Measurements from ENCODE around the gene BBS4. TPM values are rescaled to one million over a fixed set of nuclear protein-coding genes. Genes with fewer than 3 reads are reported as not detected.

Gene BBS4
- polyA plus RNA-seq, 1 donor (not counting 4 experiments of a cell fraction or from before 2014, with no cell fraction given), result 16.5 TPM

GRCh38 chr15:72786676-72787345 is 100.8 kb downstream of the BBS4 start:
- Histone ChIP-seq H3K27me3 (ENCODE audit: control insufficient read depth, extremely low read depth, insufficient read depth, low read length) (no peaks in the 10 kb centered on the region), H3K36me3 (ENCODE audit: control insufficient read depth in 2 of 2, extremely low read depth in 1 of 2, insufficient read depth in 2 of 2, low read length in 2 of 2) (no peaks in the 10 kb centered on the region), H3K4me3 (ENCODE audit: control insufficient read depth in 2 of 3, extremely low read depth in 1 of 3, insufficient read depth in 2 of 3, low read depth in 1 of 3, low read length in 3 of 3) (no peak overlapping the region), H2AFZ (ENCODE audit: control insufficient read depth, low read length) (no peak overlapping the region), H3K9me1 (ENCODE audit: control insufficient read depth, extremely low read depth, insufficient read depth, low read length) (no peaks in the 10 kb centered on the region), H3K9ac (ENCODE audit: control insufficient read depth, extremely low read depth, insufficient read depth, low read length) (no peak overlapping the region), H3K27ac (ENCODE audit: control insufficient read depth, insufficient read depth, low read length) (no peak overlapping the region), H4K20me1 (ENCODE audit: control insufficient read depth, extremely low read depth, insufficient read depth, low read length) (no peaks in the 10 kb centered on the region), H3K9me3 (ENCODE audit: control insufficient read depth, low read depth, low read length) (no peaks in the 10 kb centered on the region), H3K79me2 (ENCODE audit: control insufficient read depth, insufficient read depth, low read length) (peaks cover 17% of the 10 kb centered on the region), H3K4me1 (ENCODE audit: control insufficient read depth, extremely low read depth, insufficient read depth, low read length) (peaks cover 10% of the 10 kb centered on the region), H3K4me2 (ENCODE audit: control insufficient read depth, extremely low read depth, insufficient read depth, low read depth, low read length) (no peak overlapping the region)
- FAIRE-seq (no peak), DNase-seq (ENCODE audit: low read depth, low spot score) (no peak)
- dilution Hi-C loops (cut with MboI; ENCODE audit: extremely low pct_ligation_motif_present, low sequenced_read_pairs), result no loop called here
- TF ChIP-seq EZH2 (IDR thresholded peaks at IDR 0.05; ENCODE audit: low read length) (no peak), CTCF (optimal IDR thresholded peaks at IDR 0.05 in 1 of 3, IDR thresholded peaks at IDR 0.05 in 1 of 3, conservative IDR thresholded peaks at IDR 0.05 in 1 of 3; ENCODE audit: extremely low read depth in 1 of 3, insufficient read depth in 2 of 3, low read length in 3 of 3) (no peak)

GRCh38 chr15:72787526-72787925 is 101.5 kb downstream of the BBS4 start:
- no peak for FAIRE-seq
- H3K36me3 ChIP-seq (ENCODE audit: control insufficient read depth in 2 of 2, extremely low read depth in 1 of 2, insufficient read depth in 2 of 2, low read length in 2 of 2), result no peaks in the 10 kb centered on the region
- no peak for TF ChIP-seq EZH2 (IDR thresholded peaks at IDR 0.05; ENCODE audit: low read length)
- no peak for TF ChIP-seq CTCF (optimal IDR thresholded peaks at IDR 0.05 in 1 of 3, IDR thresholded peaks at IDR 0.05 in 1 of 3, conservative IDR thresholded peaks at IDR 0.05 in 1 of 3; ENCODE audit: extremely low read depth in 1 of 3, insufficient read depth in 2 of 3, low read length in 3 of 3)

More at GRCh38 chr15:72787526-72787925, 101.5 kb downstream of the BBS4 start:
- dilution Hi-C loops (cut with MboI; ENCODE audit: extremely low pct_ligation_motif_present, low sequenced_read_pairs), result no loop called here
- H3K27ac ChIP-seq (ENCODE audit: control insufficient read depth, insufficient read depth, low read length), result no peak overlapping the region
- no peak overlapping the region for H3K9ac ChIP-seq (ENCODE audit: control insufficient read depth, extremely low read depth, insufficient read depth, low read length)
- peaks cover 9% of the 10 kb centered on the region for H3K79me2 ChIP-seq (ENCODE audit: control insufficient read depth, insufficient read depth, low read length)
- H2AFZ ChIP-seq (ENCODE audit: control insufficient read depth, low read length), result no peak overlapping the region
- no peak overlapping the region for H3K4me2 ChIP-seq (ENCODE audit: control insufficient read depth, extremely low read depth, insufficient read depth, low read depth, low read length)
- no peaks in the 10 kb centered on the region for H3K27me3 ChIP-seq (ENCODE audit: control insufficient read depth, extremely low read depth, insufficient read depth, low read length)
- no peaks in the 10 kb centered on the region for H3K9me3 ChIP-seq (ENCODE audit: control insufficient read depth, low read depth, low read length)
- no peaks in the 10 kb centered on the region for H4K20me1 ChIP-seq (ENCODE audit: control insufficient read depth, extremely low read depth, insufficient read depth, low read length)
- H3K4me1 ChIP-seq (ENCODE audit: control insufficient read depth, extremely low read depth, insufficient read depth, low read length), result peaks cover 3% of the 10 kb centered on the region
- DNase-seq (ENCODE audit: low read depth, low spot score), result no peak
- no peak overlapping the region for H3K4me3 ChIP-seq (ENCODE audit: control insufficient read depth in 2 of 3, extremely low read depth in 1 of 3, insufficient read depth in 2 of 3, low read depth in 1 of 3, low read length in 3 of 3)
- H3K9me1 ChIP-seq (ENCODE audit: control insufficient read depth, extremely low read depth, insufficient read depth, low read length), result no peaks in the 10 kb centered on the region

Small RNA genes within 50 kb of the gene (small RNA-seq; reads per million reads assigned to genes)
- gene RN7SL853P (ENCODE audit: insufficient read length in 3 of 3, low read depth in 3 of 3, low replicate concordance in 1 of 3), result 0 reads per million in 3 experiments

Other genes starting within 250 kb of the BBS4 start
- 46.9 to 70.6 TPM (median 50.6 TPM) in 3 replicates for gene ARIH1, start 211.9 kb upstream of the BBS4 start, polyA plus RNA-seq
- not detected in 3 replicates for gene GOLGA6B, start 31.5 kb upstream of the BBS4 start, polyA plus RNA-seq
- gene HIGD2B, start within 50 bp of the BBS4 start, polyA plus RNA-seq, result not detected in 3 replicates
- 48.5 to 62.3 TPM (median 60.1 TPM) in 3 replicates for gene ADPGK, start 97.6 kb downstream of the BBS4 start, polyA plus RNA-seq

Data from keratinocyte (primary cell).